Body of pancreas (tissue), 4 donors: ENCODE measurements around the gene NSFL1C. TPM values are rescaled to one million over a fixed set of nuclear protein-coding genes. Genes with fewer than 3 reads are reported as not detected.

Experiments used
- ATAC-seq: fragments of 150-250 bp; one replicate; pipeline ENCODE4 v1.9.1; 2016
- DNase-seq, 4 donors: peaks; one replicate each; pipeline ENCODE4 v3.0.0-alpha.2; 2019
- H3K27ac ChIP-seq, 4 donors: fragments of 200-600 bp; sonication (generic); 1 replicate in 3 of 4; 2 replicates in 1 of 4; pipeline versions ENCODE4 v1.5.1 to v1.6.1; 2016 to 2019; ENCODE audit warnings: mild to moderate bottlenecking in 1 of 4, mixed read lengths in 1 of 4, moderate library complexity in 1 of 4
- H3K27me3 ChIP-seq, 2 donors: fragments of 200-600 bp; sonication (generic); one replicate each; pipeline ENCODE4 v1.6.0; 2016; ENCODE audit warnings: mild to moderate bottlenecking in 1 of 2
- H3K36me3 ChIP-seq, 2 donors: fragments of 200-600 bp; sonication (generic); replicated peaks in 1 of 2; 2 replicates each; pipeline ENCODE4 v1.5.1; 2016; ENCODE audit warnings: low read depth in 2 of 2; ENCODE audit not compliant: insufficient read depth in 1 of 2
- H3K4me1 ChIP-seq: fragments of 200-600 bp; sonication (generic); one replicate; pipeline ENCODE4 v1.6.0; 2016
- H3K4me3 ChIP-seq, 2 donors: fragments of 200-600 bp; sonication (generic); 1 replicate in 1 of 2; 2 replicates in 1 of 2; pipeline ENCODE4 v1.5.1; 2016 to 2019
- H3K9me3 ChIP-seq, 3 donors: fragments of 200-600 bp; sonication (generic); 1 replicate in 2 of 3; 2 replicates in 1 of 3; pipeline ENCODE4 v1.5.1; 2016
- CTCF ChIP-seq, 7 experiments: fragments of 450-650 bp in 4 of 7; fragments of 200-600 bp in 3 of 7; sonication (generic) in 3 of 7; IDR thresholded peaks; one replicate each; pipeline ENCODE4 v1.5.1; 2016 to 2019; ENCODE audit warnings: antibody characterized with exemption in 7 of 7
- POLR2A ChIP-seq, 3 donors: fragments of 450-650 bp; IDR thresholded peaks; one replicate each; pipeline ENCODE4 v1.6.1; 2016; ENCODE audit warnings: antibody characterized with exemption in 3 of 3, mild to moderate bottlenecking in 2 of 3
- WGBS, 2 donors: methylation state at CpG; one replicate each; pipeline ENCODE4 v1.1.5; 2017; 5-methylcytosine and 5-hydroxymethylcytosine counted together
- intact Hi-C: fragments of 100-400 bp; cut with DNase I; formaldehyde crosslinking; loops from one replicate; pipeline ENCODE4 v1.15.1; 2023
- total RNA-seq, 2 donors: library from RNA; depleted of rRNA; stranded (reverse); fragments of >200 nt; gene quantifications; one replicate each; pipeline ENCODE4 v1.1.0, GENCODE V29; 2016

NSFL1C gene
- total RNA-seq, 2 donors from 2014 or later, result 23.1 to 33.7 TPM

- no peak overlapping the region for H3K4me3 ChIP-seq
- ATAC-seq (no peak), DNase-seq (no peak)
- H3K4me1 ChIP-seq, result peaks cover 55% of the 10 kb centered on the region
- TF ChIP-seq POLR2A (IDR thresholded peaks at IDR 0.05), result no peak
- H3K27ac ChIP-seq, result peak overlapping the region in 3 of 4 donors; percentile 73 to 86 (median 82)
- intact Hi-C loops, result loop anchor here (10.0 kb wide), 2 partner anchors 75 to 355 kb away; partner anchors contain the start of genes FKBP1A and PSMF1
- no peaks in the 10 kb centered on the region for H3K9me3 ChIP-seq
- no peaks in the 10 kb centered on the region for H3K27me3 ChIP-seq
- no peaks in the 10 kb centered on the region for H3K36me3 ChIP-seq
- 60 to 61% methylated on average over 9 of the region's 9 CpGs for WGBS, 2 donors
Observed at GRCh38 chr20:1469306-1469905, 2.8 kb upstream of the NSFL1C start.

- peaks cover 61% of the 10 kb centered on the region for H3K4me1 ChIP-seq
- H3K4me3 ChIP-seq, result no peak overlapping the region
- TF ChIP-seq POLR2A (IDR thresholded peaks at IDR 0.05) (no peak), CTCF (IDR thresholded peaks at IDR 0.05) (no peak)
- intact Hi-C loops, result loop anchor here (10.0 kb wide), 2 partner anchors 73 to 353 kb away; partner anchors contain the start of genes FKBP1A and PSMF1
- no peaks in the 10 kb centered on the region for H3K36me3 ChIP-seq
- ATAC-seq (no peak), DNase-seq (no peak)
- no peaks in the 10 kb centered on the region for H3K27me3 ChIP-seq
- no peaks in the 10 kb centered on the region for H3K9me3 ChIP-seq
- WGBS, 2 donors, result 50 to 52% methylated on average over 7 of the region's 7 CpGs
- H3K27ac ChIP-seq, result peak overlapping the region in 3 of 4 donors; percentile 86 to 95 (median 91)
Observed at GRCh38 chr20:1468117-1468624, 1.5 kb upstream of the NSFL1C start.

- peak; percentile 42 for ATAC-seq
- Histone ChIP-seq H3K4me3 (no peak overlapping the region), H3K27ac (peak overlapping the region; percentile 18 to 95 (median 88)), H3K4me1 (peaks cover 61% of the 10 kb centered on the region), H3K36me3 (no peaks in the 10 kb centered on the region), H3K27me3 (no peaks in the 10 kb centered on the region), H3K9me3 (no peaks in the 10 kb centered on the region)
- 29 to 32% methylated on average over 22 of the region's 22 CpGs for WGBS, 2 donors
- TF ChIP-seq POLR2A (IDR thresholded peaks at IDR 0.05) (peak in 2 of 3 donors; percentile 71 to 78), CTCF (IDR thresholded peaks at IDR 0.05) (no peak)
- intact Hi-C loops, result loop anchor here (10.0 kb wide), 2 partner anchors 73 to 353 kb away; partner anchors contain the start of genes FKBP1A and PSMF1
- peak; percentile 49 to 82 (median 60) for DNase-seq
Observed at GRCh38 chr20:1467355-1468116, 887 bp upstream of the NSFL1C start.

- Histone ChIP-seq H3K27ac (peak overlapping the region; percentile 18 to 95 (median 88)), H3K9me3 (no peaks in the 10 kb centered on the region), H3K27me3 (no peaks in the 10 kb centered on the region), H3K36me3 (no peaks in the 10 kb centered on the region), H3K4me1 (peaks cover 61% of the 10 kb centered on the region), H3K4me3 (no peak overlapping the region)
- WGBS, 2 donors, result 2 to 4% methylated on average over 7 of the region's 7 CpGs
- ATAC-seq (no peak), DNase-seq (no peak)
- TF ChIP-seq CTCF (IDR thresholded peaks at IDR 0.05) (no peak), POLR2A (IDR thresholded peaks at IDR 0.05) (no peak)
- intact Hi-C loops, result loop anchor here (10.0 kb wide), 2 partner anchors 72 to 352 kb away; partner anchors contain the start of genes FKBP1A and PSMF1
Observed at GRCh38 chr20:1467082-1467354, 369 bp upstream of the NSFL1C start.
